NCI-H2196 treated with DMSO at 0.1 percent for 48 hours (cell line): ENCODE measurements around the gene SPI1.
A peak's percentile ranks its signal among the peaks of the same experiment; 100 is the strongest.

Source experiments
- DNase-seq: peaks from one replicate; lab custom pipeline; 2025; ENCODE audit not compliant: unreplicated experiment; lab: John Stamatoyannopoulos, UW

Gene SPI1

DNA sequence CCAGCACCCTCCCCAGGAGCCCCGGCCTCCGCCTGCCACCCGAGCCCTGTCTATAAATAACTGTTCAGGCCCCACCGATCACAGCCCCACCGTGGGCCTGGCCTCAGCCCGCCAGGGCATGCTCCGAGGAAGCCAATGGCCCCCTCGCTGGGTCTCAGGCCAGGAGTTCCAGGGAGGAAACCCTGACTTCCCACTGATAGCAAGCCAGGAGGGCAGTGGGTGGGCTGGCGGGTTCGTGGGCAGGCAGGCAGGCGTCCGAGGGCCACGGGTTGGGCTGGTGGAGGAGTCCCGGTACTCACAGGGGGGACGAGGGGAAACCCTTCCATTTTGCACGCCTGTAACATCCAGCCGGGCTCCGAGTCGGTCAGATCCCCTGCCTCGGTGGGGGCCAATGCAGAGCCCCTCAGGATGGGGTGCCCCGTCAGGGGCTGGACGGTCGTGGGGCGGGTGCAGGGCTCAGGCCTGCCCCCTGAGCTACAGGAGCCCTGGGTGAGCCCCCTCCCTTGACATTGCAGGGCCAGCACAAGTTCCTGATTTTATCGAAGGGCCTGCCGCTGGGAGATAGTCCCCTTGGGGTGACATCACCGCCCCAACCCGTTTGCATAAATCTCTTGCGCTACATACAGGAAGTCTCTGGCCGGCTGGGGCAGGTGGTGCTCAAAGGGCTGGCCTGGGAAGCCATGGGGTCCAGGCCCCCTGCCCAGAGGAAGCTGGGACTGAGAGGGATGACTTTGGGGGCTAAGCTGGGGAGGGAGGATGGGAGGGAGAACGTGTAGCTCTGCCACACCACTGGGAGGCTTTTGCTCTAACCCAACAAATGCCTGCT is at the start of gene SPI1:
TSS of gene SPI1 (minus strand) at position 538 of the 826 bp plus-strand sequence. CDS start at position 344, 194 bp downstream.
- no peak for DNase-seq

- peak; percentile 97 for DNase-seq
Measured at GRCh38 chr11:47426062-47426956, 48.0 kb upstream of the SPI1 start, which contains the start of gene PSMC3. Gene PSMC3 (minus strand): TSS chr11:47426439. CDS start chr11:47426279, 160 bp downstream.

DNA sequence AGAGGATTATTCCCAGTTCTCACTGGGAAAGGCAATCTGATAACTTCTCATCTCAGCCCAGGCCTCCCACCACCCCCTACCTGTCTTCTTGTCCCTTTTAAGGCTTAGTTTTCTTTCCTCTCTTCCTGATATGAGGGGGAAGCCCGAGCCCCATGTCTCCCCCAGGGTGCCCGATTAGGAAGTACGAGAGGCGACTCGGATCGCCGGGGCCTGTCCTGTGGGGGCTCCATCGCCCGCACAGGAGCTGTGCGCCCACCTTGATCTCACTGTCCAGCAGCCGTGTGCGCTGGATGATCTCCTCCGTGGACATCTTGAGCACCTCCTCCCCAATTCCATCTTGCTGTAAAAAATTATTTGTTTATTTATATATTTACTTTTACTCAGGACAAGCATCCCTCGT is 47.3 kb upstream of the SPI1 start:
- no peak for DNase-seq

DNA sequence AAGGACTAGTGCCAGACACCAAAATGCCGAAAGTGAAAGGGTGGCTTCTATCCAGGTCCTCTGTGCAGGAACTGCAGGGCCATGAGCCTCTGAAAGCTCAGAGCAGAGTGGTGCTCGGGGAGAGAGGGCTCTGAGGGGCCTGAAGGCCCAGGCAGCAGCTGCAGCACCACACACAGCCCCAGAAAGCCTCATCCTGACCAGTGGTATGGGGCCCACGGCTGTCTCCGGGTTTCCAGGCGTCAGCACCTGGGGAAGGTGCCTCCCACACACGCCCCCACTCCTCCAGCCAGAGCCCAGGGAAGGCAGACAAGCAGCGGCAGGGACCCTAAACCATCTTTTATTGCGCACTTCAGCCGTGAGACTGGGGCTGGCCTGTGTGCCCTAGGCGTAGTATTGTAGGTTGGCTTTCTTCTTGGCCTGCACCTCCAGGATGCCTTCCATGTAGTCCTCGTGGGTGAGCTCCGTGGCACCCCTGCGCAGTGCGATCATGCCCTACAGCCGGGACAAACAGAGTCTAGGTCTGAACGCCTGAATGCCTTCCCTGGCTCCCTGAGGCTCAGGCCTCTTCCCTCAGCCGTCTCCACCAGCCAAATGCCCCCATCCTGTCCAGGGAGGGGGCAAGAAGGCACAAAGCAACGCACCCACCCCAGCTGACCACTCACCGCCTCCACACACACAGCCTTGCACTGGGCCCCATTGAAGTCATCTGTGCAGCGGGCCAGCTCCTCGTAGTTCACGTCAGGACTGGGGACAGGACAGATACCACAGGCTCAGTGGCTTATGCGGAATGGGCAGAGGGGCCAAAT is 40.3 kb upstream of the SPI1 start:
- no peak for DNase-seq

DNA sequence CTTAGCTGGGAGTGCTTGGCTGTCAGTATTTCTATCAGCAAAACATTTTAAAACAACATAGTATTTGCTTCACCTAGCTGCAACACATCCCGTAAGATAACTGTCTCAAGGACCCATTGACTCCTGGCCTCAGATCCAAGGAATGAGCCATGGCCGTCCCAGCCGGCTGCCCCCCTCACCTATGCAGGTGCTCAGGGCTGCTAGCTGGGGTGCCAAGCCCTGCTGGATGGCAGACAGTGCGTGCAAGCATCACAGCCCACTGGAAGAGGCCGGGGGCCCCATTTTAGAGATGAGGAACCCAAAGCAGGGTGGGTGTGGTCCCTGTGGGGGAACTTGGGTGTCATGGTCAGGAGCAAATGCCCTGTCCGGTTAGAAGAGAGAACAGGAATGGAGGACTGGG is 39.4 kb upstream of the SPI1 start:
- DNase-seq: no peak

DNA sequence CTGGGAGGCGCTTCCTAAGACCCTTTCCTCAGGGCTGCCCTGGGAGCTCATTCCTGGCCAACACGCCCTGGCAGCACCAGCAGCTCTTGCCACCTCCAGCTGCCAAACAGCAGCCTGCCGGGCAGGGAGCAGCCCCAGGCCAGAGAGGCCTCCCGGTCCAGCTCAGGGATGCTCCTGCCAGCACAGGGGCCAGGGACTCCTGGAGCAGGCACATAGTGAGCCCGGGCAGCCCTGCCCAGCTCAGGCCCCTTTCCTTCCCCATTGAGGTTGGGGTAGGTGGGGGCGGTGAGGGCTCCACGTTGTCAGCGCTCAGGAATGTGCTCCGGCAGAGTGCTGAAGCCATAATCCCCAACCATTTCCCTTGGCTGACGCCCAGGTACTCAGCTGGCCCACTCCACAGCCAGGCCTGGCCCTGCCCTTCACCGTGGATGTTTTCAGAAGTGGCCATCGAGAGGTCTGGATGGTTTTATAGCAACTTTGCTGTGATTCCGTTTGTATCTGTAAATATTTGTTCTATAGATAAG is 37.7 kb upstream of the SPI1 start:
- DNase-seq: peak; percentile 71

GRCh38 chr11:47415091-47415854 is 36.9 kb upstream of the SPI1 start:
- DNase-seq: no peak

- no peak for DNase-seq
Measured at GRCh38 chr11:47414685-47415070, 36.3 kb upstream of the SPI1 start.

- no peak for DNase-seq
Measured at GRCh38 chr11:47413908-47414684, 35.7 kb upstream of the SPI1 start.

- DNase-seq: no peak
Measured at GRCh38 chr11:47413351-47413750, 35.0 kb upstream of the SPI1 start.

DNA sequence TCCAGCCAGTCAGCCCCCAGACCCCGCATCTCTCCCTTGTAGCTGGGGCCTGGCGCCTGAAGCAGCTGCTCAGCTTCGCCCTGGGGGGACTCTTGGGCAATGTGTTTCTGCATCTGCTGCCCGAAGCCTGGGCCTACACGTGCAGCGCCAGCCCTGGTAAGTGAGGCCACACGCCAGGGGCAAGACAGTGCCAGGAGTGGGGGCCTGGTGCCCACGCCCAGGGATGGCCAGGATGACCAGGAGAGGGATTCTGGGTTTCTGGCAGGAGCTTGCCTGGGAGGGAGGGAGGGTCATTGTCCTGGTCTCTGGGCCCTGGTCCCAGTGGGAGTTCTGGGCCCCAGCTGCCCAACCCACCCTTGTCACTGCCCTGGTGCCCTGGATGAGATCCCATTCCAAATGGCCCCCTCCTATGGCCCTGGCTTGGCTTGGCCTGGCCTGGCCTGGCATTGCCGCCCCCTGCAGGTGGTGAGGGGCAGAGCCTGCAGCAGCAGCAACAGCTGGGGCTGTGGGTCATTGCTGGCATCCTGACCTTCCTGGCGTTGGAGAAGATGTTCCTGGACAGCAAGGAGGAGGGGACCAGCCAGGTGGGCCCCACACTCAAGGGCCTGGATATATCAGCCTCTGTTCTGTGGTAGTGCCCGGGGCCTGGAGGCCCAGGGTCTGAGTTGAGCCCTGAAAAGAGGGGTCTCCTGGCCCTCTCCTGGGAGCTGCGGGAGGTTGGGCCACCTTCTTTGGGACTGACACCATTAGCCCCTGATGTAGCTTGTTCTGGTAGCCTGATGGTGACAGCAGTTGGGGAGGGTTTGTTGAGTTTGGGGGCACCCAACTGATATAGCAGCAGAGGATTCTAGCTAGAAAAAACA is 33.8 kb upstream of the SPI1 start:
- DNase-seq: no peak

DNA sequence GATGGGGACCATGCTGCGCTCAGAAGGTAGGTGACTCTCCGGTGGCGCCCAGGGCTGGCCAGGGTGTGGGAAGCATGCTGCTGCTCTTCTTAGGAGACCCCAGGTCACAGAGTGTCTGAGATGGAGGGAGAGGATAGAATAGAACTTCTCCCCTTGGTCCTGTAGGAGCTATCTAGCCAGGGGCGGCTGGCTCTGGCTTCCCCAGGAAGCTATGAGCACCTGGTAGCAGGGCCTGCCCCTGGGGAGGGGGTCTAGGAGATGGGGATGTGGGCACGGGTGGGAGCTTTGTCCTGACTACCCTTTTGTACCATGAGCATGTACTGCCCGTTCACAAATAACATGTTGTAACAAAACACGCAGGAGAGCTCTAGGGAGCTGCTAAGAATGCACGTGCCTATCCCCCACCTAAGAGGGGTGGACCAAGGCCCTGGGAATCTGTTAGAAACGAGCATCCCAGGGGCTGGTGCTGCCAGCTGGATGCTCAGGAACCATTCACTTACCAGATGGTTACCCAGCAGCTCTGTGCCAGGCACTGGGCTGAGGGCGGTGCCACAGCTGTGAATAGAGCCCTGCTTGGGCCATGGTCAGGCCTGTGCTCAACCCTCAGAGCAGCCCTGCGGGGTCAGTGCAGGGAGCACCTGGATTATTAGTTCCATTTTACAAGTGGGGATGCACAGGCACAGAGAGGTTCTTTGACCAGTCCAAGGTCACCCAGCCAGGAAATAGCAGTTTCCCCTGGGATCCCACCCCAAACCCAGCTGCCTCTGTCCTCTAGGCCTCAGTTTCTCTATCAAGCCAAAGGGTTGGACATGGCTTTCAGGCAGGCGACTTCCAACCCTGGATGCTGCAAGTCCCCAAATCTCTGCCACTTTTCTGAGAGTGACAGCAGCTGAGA is 32.3 kb upstream of the SPI1 start:
- no peak for DNase-seq

- DNase-seq: no peak
Measured at GRCh38 chr11:47409440-47410369, 31.4 kb upstream of the SPI1 start.

DNA sequence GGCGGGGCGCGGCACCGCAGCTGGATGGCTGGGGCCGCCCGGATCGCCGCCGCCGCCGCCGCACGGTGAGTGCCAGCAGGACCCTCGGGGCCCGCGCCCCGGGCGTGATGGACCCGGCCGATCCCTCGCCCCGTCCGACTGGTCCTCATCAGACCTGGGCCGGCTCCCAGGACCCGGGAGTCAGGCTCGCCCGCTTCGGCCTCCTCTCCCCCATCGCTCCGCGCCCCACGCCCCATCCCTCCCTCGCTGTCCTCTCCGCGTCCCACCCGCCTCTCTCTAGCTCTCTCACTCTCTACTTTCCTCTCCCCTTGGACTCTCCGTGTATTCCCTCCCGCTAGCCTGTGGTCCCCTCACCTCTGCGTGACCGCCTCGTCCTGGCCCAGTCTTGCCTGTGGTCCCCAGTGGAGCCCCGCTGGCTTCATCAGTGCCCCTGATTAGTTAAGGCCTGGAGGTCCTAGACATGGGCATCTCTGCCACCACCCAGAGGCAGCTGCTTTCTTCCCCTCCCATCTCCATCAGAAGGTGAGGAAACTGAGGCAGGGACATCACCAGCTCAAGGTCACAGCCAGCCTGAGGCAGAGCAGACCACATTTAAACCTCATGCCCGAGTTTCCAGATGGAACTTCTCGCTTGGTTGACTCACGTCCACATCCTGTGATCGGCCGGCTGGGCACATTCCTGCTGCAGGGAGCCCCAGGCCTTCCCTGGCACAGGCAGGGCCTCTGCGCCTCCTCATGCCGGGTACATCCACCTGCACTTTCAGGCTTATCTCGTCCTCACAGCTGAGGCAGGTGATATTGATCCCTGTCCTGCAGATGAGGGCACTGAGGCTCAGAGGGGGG is 30.5 kb upstream of the SPI1 start:
- no peak for DNase-seq
